GM19025 (cell line): ENCODE measurements around the gene ATG2B.

Experiments
- ATAC-seq: cut with Tn5 transposase; IDR thresholded peaks from one replicate; pipeline ENCODE4 v1.9.1; 2021; ENCODE audit warnings: mild to moderate bottlenecking, low read depth, moderate library complexity; ENCODE audit not compliant: unreplicated experiment

Gene ATG2B

DNA sequence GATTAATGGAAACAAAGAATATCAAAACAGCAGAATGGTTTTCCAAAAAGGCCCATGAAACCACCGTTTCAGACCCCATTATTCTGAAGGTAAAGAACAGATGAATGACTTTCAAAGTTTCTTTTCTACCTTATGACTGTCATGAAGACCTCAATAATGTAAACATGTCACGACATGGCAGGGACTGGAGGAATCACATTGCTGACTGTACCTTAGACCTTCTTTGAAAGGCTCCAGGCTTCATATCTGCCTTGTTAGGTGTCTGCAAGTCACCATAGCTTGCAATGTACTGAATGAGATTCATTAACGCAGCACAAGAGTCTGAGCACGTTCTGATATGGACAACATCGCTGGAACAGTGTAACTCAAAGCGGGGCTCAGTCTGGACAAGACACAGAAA, 52.2 kb downstream of the ATG2B start:
- ATAC-seq, result no peak

DNA sequence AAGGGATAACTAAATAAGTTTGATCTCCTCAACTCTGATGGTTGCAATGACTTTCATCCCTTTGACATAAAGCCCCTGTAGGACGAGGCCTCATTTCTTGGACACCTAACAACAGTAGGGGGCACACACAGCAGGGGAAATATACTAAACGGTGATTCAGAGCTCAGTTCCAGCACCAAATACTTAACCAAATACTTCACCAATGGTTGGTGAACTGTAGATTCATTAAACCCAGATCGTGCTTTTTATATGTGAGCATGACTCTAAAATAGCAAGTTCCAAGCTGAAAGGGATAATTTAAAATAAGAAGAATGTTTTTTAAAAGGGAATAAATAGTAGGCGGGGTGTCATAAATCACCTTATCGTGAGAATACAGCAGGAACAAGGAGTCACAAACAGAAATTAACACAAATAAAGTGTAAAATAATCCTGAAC, 53.2 kb downstream of the ATG2B start:
- no peak for ATAC-seq

GRCh38 chr14:96309133-96309895, 53.8 kb downstream of the ATG2B start:
- ATAC-seq, result no peak

DNA sequence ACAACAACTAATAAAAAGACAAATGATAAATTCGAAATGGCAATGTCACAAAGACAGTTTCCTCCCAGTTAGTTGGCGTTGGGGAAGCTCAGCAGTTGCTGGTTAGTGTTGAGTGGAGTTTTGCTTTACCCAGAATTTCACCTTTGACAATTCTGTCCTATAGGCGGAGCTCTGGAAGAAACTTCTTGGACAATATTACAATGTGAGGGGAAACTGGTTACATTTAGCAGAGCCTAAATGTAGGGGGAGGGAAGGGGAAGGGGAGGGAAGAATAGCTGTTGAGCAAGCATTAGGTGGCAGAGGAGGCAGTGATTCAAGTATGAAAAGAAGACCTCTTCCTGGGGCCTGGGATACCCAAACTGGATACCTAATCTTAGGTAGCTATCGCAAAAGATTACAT, 55.7 kb downstream of the ATG2B start:
- ATAC-seq, result no peak

DNA sequence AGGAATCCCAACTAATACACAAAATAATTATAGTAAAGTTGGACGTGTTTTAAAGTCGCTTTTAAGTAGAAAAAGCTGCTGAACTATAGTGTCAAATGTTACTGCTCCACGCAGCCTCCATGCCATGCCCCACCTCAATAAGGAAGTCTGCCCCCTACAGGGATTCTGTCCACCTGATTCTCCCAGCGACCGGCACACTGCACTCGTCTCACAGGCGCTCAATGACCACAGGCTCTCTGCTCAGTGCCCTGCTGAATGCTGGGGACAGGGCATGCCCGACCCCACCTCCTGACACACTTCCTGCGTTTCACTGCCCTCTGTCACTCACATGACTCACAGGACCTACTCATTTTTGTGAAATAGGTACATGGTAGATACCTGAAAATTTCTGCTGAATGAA, 58.2 kb downstream of the ATG2B start:
- ATAC-seq, result no peak

- no peak for ATAC-seq
Measured at GRCh38 chr14:96303981-96304380, 59.2 kb downstream of the ATG2B start.

- ATAC-seq, result no peak
Measured at GRCh38 chr14:96299441-96299840, 63.7 kb downstream of the ATG2B start.

DNA sequence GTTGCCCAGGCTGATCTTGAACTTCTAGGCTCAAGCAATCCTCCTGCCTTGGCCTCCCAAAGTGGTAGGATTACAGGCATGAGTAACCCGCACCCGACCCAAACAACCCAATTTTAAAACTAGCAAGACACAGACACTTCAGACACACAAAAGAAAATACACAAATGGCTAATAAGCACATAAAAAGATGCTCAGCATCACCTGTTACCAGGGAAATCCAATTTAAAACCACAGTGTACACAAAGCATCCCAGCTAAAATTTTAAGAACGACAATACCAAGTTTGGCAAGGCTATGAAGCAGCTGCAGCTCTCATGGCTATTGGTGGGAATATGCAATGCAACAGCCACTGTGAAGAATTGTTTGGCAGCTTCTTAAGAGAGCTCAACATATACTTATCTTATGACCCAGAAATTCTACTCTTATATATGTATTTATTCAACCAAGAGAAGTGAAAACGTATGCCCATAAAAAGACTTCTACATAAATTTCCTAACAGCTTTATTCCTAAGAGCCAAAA, 65.1 kb downstream of the ATG2B start:
- no peak for ATAC-seq

DNA sequence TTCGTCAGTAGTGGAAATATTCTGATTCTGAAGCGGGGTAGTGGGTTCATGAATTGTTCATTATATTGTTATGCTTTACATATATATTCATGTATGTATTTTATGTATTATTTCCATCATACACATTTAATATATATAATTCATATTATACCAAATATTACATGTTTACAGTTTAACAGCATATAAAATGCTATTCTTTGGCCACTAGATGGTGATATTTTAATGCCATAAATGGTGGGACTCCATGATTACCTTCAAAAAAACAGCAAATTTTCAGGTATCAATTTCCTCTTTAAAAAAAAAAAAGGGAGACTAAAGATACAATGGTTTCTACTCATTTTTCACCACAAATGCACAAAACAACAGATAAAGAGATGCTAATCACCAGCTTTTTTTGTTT, 66.1 kb downstream of the ATG2B start:
- ATAC-seq, result no peak

GRCh38 chr14:96294246-96294645, 68.9 kb downstream of the ATG2B start:
- ATAC-seq, result no peak

DNA sequence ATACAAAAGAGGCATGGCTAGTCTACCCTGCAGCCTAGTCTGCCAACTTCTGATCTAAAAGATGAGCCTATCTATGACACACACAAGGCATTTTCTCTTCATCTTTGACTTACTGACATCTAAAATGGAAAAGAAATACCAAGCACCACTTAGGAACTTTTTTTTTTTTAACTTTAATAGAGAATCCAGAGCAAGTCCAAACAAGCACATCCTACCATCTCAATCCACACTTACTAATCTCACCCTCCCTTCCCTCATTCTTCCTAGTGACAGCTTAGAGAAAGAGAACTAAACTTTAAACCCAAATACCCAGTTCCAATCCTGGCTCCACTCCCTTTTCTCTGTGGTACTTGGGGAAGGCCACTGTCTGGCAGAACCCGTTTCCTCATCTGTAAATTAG, 75.3 kb downstream of the ATG2B start:
- no peak for ATAC-seq

GRCh38 chr14:96286251-96286650, 76.9 kb downstream of the ATG2B start:
- ATAC-seq, result no peak

DNA sequence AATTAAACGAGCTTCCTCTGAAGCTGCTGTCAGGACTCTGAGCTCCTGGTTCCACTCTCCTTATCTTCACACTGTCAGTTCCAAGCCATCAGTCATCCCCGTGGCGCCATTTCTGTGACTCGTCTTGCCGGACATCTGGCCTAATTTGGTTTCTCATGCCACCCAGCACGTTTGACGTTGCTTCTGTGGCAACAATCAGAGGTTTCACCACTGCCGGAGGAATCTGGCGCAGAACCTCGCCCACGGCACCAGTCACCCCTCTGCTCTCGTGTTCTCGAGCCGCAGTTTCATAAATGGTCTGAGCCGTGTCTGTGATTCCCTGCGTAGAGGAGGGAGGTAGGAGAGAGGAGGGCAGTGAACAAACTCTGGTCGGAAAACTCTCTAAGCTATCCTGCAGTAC, 77.5 kb downstream of the ATG2B start:
- ATAC-seq, result no peak

GRCh38 chr14:96284430-96284829, 78.7 kb downstream of the ATG2B start:
- no peak for ATAC-seq

DNA sequence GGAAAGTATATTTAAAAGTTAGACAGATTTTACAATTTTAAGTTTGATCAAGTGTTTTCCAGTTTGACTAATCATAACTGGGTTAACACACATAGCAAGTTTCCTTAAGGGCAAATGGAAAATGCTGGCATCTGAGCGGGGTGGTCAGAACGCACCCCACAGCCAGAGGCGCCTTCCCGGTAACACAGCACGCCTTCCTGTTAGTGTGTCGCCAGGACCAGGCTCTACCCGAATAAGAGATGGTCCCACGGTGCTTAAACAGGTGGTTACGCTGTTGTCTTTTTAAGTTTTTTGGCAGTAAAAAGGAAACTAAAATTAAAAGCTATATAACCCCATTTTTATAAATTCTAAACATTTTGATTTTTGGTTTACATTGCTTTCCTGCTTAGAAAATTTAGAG, 79.1 kb downstream of the ATG2B start:
- no peak for ATAC-seq

GRCh38 chr14:96281486-96281885, 81.7 kb downstream of the ATG2B start:
- ATAC-seq, result no peak

- ATAC-seq, result no peak
Measured at GRCh38 chr14:96280104-96280503, 83.0 kb downstream of the ATG2B start.

GRCh38 chr14:96279564-96279963, 83.6 kb downstream of the ATG2B start:
- no peak for ATAC-seq

DNA sequence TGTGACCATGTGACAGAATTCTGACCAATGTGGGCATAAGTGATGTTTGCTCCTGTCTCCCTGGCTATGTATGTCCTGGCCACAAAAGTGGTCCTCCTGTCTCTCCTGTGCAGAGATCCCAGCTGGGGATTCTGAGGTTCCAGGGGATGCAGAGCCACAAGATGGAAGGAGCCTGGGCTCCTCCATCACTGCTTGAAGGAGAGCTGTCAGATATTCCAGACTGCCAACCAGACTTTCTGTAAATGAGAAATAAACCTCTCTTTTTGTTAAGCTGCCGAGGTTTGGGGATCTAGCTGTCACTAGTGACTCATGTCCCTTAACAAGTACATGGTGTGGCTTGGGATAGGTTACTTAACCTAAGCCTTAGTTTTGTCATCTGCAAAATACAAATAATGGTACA, 85.3 kb downstream of the ATG2B start:
- ATAC-seq, result no peak

DNA sequence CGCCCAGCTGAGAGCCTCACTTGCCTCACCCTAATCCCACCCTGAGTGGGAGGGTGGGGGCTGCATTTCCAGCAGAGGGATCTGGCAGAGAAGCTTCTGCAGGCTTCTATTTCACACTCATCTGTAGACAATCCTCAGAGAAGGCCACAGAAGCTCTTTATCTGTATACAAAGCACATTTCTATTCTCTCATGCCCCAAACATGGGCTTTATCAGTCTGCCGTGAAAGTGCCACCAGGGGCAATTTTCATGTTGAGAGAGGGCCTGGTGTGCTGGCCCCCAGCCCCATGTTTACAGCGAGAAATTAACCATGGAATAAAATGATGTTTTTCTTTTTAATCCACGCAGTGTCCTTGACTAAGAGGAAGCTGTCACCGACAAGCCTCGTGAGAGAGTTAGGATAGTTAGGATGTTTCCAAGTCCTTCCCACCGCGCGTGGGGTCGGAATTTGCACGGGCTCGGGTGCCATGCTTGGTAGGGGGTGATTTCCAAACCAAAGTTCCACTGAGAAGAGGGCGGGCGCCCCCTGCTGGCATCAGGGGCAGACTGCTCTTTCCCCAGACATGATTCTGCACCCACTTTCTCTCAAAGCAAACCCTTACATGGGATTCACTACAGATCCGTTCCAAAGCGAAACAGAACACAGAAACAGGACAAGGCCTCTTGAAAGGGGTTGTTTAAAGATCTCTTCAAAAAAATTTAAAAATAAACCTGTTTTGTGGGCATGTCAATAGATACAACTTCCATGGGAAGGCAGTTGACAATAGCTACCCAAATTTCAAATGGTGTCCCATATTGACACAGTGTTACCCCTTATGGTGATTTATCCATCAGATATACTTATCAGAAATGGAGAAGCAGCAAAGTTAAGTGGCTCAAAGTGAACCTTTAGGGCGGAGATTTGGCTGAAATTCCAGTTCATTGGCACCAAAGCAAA, 87.7 kb downstream of the ATG2B start:
- ATAC-seq, result no peak

- ATAC-seq, result no peak
Measured at GRCh38 chr14:96274543-96274942, 88.6 kb downstream of the ATG2B start.
